SK-N-SH (cell line): ENCODE data around the gene CMC4. TPM values are rescaled to one million over a fixed set of nuclear protein-coding genes. Genes with fewer than 3 reads are reported as not detected.

Source experiments
- CTCF ChIA-PET: fragments of 300-600, 350-600 bp; formaldehyde crosslinking; extraction: SDS; loops from one replicate; lab custom pipeline; 2021; lab: Yijun Ruan, JAX
- POLR2A ChIA-PET: fragments of 350-600 bp; sonication (Branson Sonifier 250); formaldehyde crosslinking; extraction: SDS; loops from one replicate; lab custom pipeline; 2020; ENCODE audit warnings: antibody characterized with exemption, inconsistent platforms; lab: Yijun Ruan, JAX
- DNase-seq: peaks from one replicate; pipeline ENCODE4 v3.0.0; 2012
- H2AFZ ChIP-seq: fragments of 200-600 bp; sonication (generic); 2 replicates; pipeline ENCODE4 v1.8.1; 2016; ENCODE audit warnings: antibody characterized with exemption, mild to moderate bottlenecking, low read depth
- H3F3A ChIP-seq: fragments of 200-600 bp; sonication (generic); replicated peaks from 2 replicates; pipeline ENCODE3; 2016; ENCODE audit warnings: antibody characterized with exemption, mild to moderate bottlenecking; ENCODE audit not compliant: insufficient read depth
- H3K27ac ChIP-seq, 2 experiments: fragments of 200-500 bp in 1 of 2; fragments of 200-600 bp in 1 of 2; sonication (Bioruptor generic) in 1 of 2; sonication (generic), shearing (Covaris generic) in 1 of 2; 2 replicates each; pipeline versions ENCODE4 v1.5.1 to v1.6.1; 2014 to 2016; ENCODE audit warnings: low read depth in 2 of 2, inconsistent platforms in 1 of 2, low read length in 1 of 2, mild to moderate bottlenecking in 1 of 2, mixed read lengths in 1 of 2
- H3K27me3 ChIP-seq: fragments of 200-600 bp; sonication (generic), shearing (Covaris generic); 2 replicates; pipeline ENCODE4 v1.6.1; 2016; ENCODE audit warnings: mixed run types; ENCODE audit not compliant: insufficient read depth
- H3K36me3 ChIP-seq, 2 experiments: fragments of 200-500 bp in 1 of 2; fragments of 200-600 bp in 1 of 2; sonication (Bioruptor generic) in 1 of 2; sonication (generic) in 1 of 2; replicated peaks in 1 of 2; 2 replicates each; pipeline versions ENCODE3 to v1.5.1; 2014 to 2016; ENCODE audit warnings: low read length in 1 of 2, mild to moderate bottlenecking in 1 of 2; ENCODE audit not compliant: insufficient read depth in 2 of 2, control insufficient read depth in 1 of 2
- H3K4me1 ChIP-seq, 2 experiments: fragments of 200-500 bp in 1 of 2; fragments of 200-600 bp in 1 of 2; sonication (Bioruptor generic) in 1 of 2; sonication (generic), shearing (Covaris generic) in 1 of 2; 2 replicates each; pipeline versions ENCODE4 v1.5.1 to v1.6.1; 2014 to 2016; ENCODE audit warnings: low read depth in 1 of 2, low read length in 1 of 2, mixed run types in 1 of 2; ENCODE audit not compliant: insufficient read depth in 2 of 2, control insufficient read depth in 1 of 2
- H3K4me2 ChIP-seq: fragments of 200-600 bp; sonication (generic), shearing (Covaris generic); 2 replicates; pipeline ENCODE4 v1.6.1; 2017; ENCODE audit warnings: mixed run types
- H3K4me3 ChIP-seq, 2 experiments: fragments of 200-500 bp in 1 of 2; fragments of 200-600 bp in 1 of 2; sonication (Bioruptor generic) in 1 of 2; sonication (generic), shearing (Covaris generic) in 1 of 2; 2 replicates each; pipeline versions ENCODE4 v1.5.1 to v1.8.1; 2014 to 2016; ENCODE audit warnings: low read depth in 2 of 2, inconsistent platforms in 1 of 2, low read length in 1 of 2, mild to moderate bottlenecking in 1 of 2, mixed read lengths in 1 of 2, moderate library complexity in 1 of 2
- H3K79me2 ChIP-seq: fragments of 200-600 bp; sonication (generic); 2 replicates; pipeline ENCODE4 v1.8.1; 2017; ENCODE audit warnings: mild to moderate bottlenecking; ENCODE audit not compliant: insufficient read depth
- H3K9ac ChIP-seq: fragments of 200-600 bp; sonication (generic); 2 replicates; pipeline ENCODE4 v1.6.1; 2017; ENCODE audit warnings: mixed run types
- H3K9me2 ChIP-seq: fragments of 200-600 bp; sonication (generic); 2 replicates; pipeline ENCODE4 v1.6.1; 2017; ENCODE audit warnings: mixed run types
- H3K9me3 ChIP-seq: fragments of 200-600 bp; sonication (generic); 2 replicates; pipeline ENCODE4 v1.6.1; 2017; ENCODE audit warnings: mixed run types, mild to moderate bottlenecking, moderate library complexity
- H4K20me1 ChIP-seq: fragments of 200-600 bp; sonication (generic); 2 replicates; pipeline ENCODE4 v1.6.1; 2017; ENCODE audit warnings: mild to moderate bottlenecking, mixed run types; ENCODE audit not compliant: insufficient read depth
- CTCF ChIP-seq: fragments of 200-600 bp; sonication (generic); IDR thresholded peaks from 2 replicates; pipeline ENCODE4 v1.6.1; 2017; ENCODE audit warnings: antibody characterized with exemption, mild to moderate bottlenecking, moderate library complexity
- ELF1 ChIP-seq: IDR thresholded peaks from 2 replicates; pipeline ENCODE4 v1.4.0; 2012
- EZH2phosphoT487 ChIP-seq: fragments of 200-600 bp; sonication (generic); IDR thresholded peaks from 2 replicates; pipeline ENCODE4 v1.6.1; 2017; ENCODE audit warnings: low read depth, mixed run types, mild to moderate bottlenecking, antibody characterized with exemption, moderate library complexity, borderline replicate concordance
- FOXJ3 ChIP-seq: sonication (generic); formaldehyde crosslinking; IDR thresholded peaks from 2 replicates; pipeline ENCODE4 v1.5.1; 2020; ENCODE audit warnings: mild to moderate bottlenecking, missing genetic modification reagents
- FOXM1 ChIP-seq: IDR thresholded peaks from 2 replicates; pipeline ENCODE4 v1.4.0; 2012; ENCODE audit warnings: low read depth, mild to moderate bottlenecking
- GATA2 ChIP-seq: sonication (generic); formaldehyde crosslinking; IDR thresholded peaks from 2 replicates; pipeline ENCODE4 v1.5.0; 2020; ENCODE audit warnings: mild to moderate bottlenecking, missing genetic modification reagents
- MEF2A ChIP-seq: IDR thresholded peaks from 2 replicates; pipeline ENCODE4 v1.4.0; 2012; ENCODE audit warnings: low read depth, borderline replicate concordance
- MXI1 ChIP-seq: IDR thresholded peaks from 2 replicates; pipeline ENCODE4 v1.6.1; 2012; ENCODE audit warnings: mild to moderate bottlenecking, low read depth, low read length, improper control_type of control experiment
- NRF1 ChIP-seq: IDR thresholded peaks from 2 replicates; pipeline ENCODE4 v1.6.1; 2012; ENCODE audit warnings: low read depth, mild to moderate bottlenecking, low read length
- PBX3 ChIP-seq: IDR thresholded peaks from 2 replicates; pipeline ENCODE4; 2012
- RAD21 ChIP-seq: IDR thresholded peaks from 2 replicates; pipeline ENCODE4 v1.6.1; 2012; ENCODE audit warnings: mild to moderate bottlenecking, low read length
- RCOR1 ChIP-seq: fragments of 150-350 bp; IDR thresholded peaks from 2 replicates; pipeline ENCODE4 v1.6.1; 2017; ENCODE audit warnings: antibody characterized with exemption, low read length
- REST ChIP-seq: IDR thresholded peaks from 2 replicates; pipeline ENCODE4 v1.6.1; 2012; ENCODE audit warnings: mild to moderate bottlenecking, low read depth, low read length, moderate library complexity
- SMC3 ChIP-seq: IDR thresholded peaks from 2 replicates; pipeline ENCODE4 v1.6.1; 2012; ENCODE audit warnings: low read depth, low read length, improper control_type of control experiment
- TCF12 ChIP-seq: IDR thresholded peaks from 2 replicates; pipeline ENCODE4 v1.4.0; 2012
- YY1 ChIP-seq: IDR thresholded peaks from 2 replicates; pipeline ENCODE4 v1.4.0; 2012; ENCODE audit warnings: low read depth, mild to moderate bottlenecking
- WGBS: methylation state at CpG from one replicate; pipeline ENCODE4 v1.1.6; 2017; ENCODE audit warnings: low lambda C conversion rate; 5-methylcytosine and 5-hydroxymethylcytosine counted together
- polyA plus RNA-seq, 3 experiments: library from polyadenylated mRNA; depleted of rRNA; stranded (reverse); fragments of >200 nt; gene quantifications; 2 replicates each; pipeline ENCODE4 v1.2.3, GENCODE V29; 2012
- TF ChIP-seq, protein P1 (sequence below): fragments of 150-350 bp; IDR thresholded peaks from 2 replicates; pipeline ENCODE4 v1.6.1; 2016; ENCODE audit warnings: mild to moderate bottlenecking, low read depth, low read length

CMC4 gene
- polyA plus RNA-seq, 1 of the 3 experiments (the other 2 are of a cell fraction), result 12.0 TPM

DNA sequence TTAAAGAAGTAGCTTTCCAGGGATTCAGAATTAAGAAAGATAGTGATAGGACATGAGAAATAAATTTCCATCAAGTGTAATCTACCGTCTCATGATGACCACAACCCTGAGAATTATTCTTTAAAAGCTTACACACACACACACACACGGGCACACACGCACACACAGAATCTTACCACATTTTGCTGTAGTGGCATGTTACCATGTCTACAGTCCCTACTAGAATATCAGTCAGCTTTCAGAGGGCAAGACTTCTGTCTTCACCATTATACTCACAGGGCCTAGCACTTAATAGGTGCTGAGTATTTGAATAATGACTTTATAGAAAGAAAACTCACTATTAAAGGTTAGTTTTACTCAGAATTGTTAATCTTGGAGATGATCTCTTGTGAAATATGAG, 15.4 kb downstream of the CMC4 start:
- Histone ChIP-seq H2AFZ (no peak overlapping the region), H3K4me3 (no peak overlapping the region), H3K36me3 (peaks cover 2 to 7% of the 10 kb centered on the region in 2 experiments), H3K27me3 (no peaks in the 10 kb centered on the region), H3K9ac (no peak overlapping the region), H3K4me1 (peaks cover 0 to 7% of the 10 kb centered on the region in 2 experiments; a peak in 1 of 4 replicates), H3K27ac (no peak overlapping the region)
- no peak for DNase-seq
- no peak for TF ChIP-seq YY1
- TF ChIP-seq MEF2A, result no peak
- TF ChIP-seq PBX3, result no peak
- no peak for TF ChIP-seq RCOR1
- no peak for TF ChIP-seq REST
- no peak for TF ChIP-seq TCF12
- no peak for TF ChIP-seq GATA2 (CRISPR knock-in tag)
- no peak for TF ChIP-seq MXI1
- TF ChIP-seq NRF1, result no peak
- TF ChIP-seq, protein P1, sequence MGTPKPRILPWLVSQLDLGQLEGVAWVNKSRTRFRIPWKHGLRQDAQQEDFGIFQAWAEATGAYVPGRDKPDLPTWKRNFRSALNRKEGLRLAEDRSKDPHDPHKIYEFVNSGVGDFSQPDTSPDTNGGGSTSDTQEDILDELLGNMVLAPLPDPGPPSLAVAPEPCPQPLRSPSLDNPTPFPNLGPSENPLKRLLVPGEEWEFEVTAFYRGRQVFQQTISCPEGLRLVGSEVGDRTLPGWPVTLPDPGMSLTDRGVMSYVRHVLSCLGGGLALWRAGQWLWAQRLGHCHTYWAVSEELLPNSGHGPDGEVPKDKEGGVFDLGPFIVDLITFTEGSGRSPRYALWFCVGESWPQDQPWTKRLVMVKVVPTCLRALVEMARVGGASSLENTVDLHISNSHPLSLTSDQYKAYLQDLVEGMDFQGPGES, result no peak
- TF ChIP-seq ELF1, result no peak
- TF ChIP-seq FOXM1, result no peak
- TF ChIP-seq EZH2phosphoT487, result no peak
- no peak for TF ChIP-seq FOXJ3 (CRISPR knock-in tag)
- no peak for TF ChIP-seq CTCF
- TF ChIP-seq RAD21, result no peak
- TF ChIP-seq SMC3, result no peak
- TF ChIP-seq, all 33 proteins: peak for 0
- 36% methylated on average over 3 of the region's 3 CpGs for WGBS
- Histone ChIP-seq H3K9me3 (no peaks in the 10 kb centered on the region), H3K4me2 (no peak overlapping the region), H3K79me2 (no peaks in the 10 kb centered on the region), H4K20me1 (no peaks in the 10 kb centered on the region), H3K9me2 (no peaks in the 10 kb centered on the region), H3F3A (no peaks in the 10 kb centered on the region)
- ChIA-PET POLR2A (no interaction called here), CTCF (interaction anchor here (0.9 to 5.0 kb wide), 5 partner anchors 8 to 137 kb away, joined by 3 to 35 read pairs (median 3); partner anchors contain the start of genes CMC4 and MTCP1)
